ENCODE measurements around the gene AVPR1A.

The AVPR1A gene

GRCh38 chr12:63093084-63093483 lies 57.9 kb downstream of the AVPR1A start:
- no peak for DNase-seq

All from stimulated activated CD4-positive, alpha-beta T cell treated with anti-CD3 and anti-CD28 coated beads, Interleukin-2, amount 100 ng/mL, for 24 hours (primary cell).